MM.1S (cell line): ENCODE measurements around the gene IGFBP5.

Experiments used
- CTCF ChIP-seq: fragments of 300-600 bp; sonication (generic); IDR thresholded peaks from 2 replicates; pipeline ENCODE4 v1.5.1; 2016; ENCODE audit warnings: antibody characterized with exemption, low read length, mixed read lengths
- EZH2 ChIP-seq: fragments of 300-600 bp; sonication (generic); optimal IDR thresholded peaks from 2 replicates; pipeline ENCODE3; 2017; ENCODE audit warnings: low read depth, mild to moderate bottlenecking, antibody characterized with exemption, low read length, mixed read lengths
- EZH2phosphoT487 ChIP-seq: fragments of 300-600 bp; sonication (generic); IDR thresholded peaks from 2 replicates; pipeline ENCODE4 v1.6.1; 2018; ENCODE audit warnings: antibody characterized with exemption, low read length

GRCh38 chr2:216657980-216658379, 37.4 kb downstream of the IGFBP5 start:
- TF ChIP-seq CTCF (no peak), EZH2 (no peak), EZH2phosphoT487 (no peak)
